ENCODE measurements around the gene TNNC1.
A peak's percentile ranks its signal among the peaks of the same experiment; 100 is the strongest.

Gene TNNC1

GRCh38 chr3:52452126-52452525 is 1.7 kb downstream of the TNNC1 start:
- TF ChIP-seq CTCF (IDR thresholded peaks at IDR 0.05; ENCODE audit: low read depth, low read length), result no peak
- no peaks in the 10 kb centered on the region for H3K4me1 ChIP-seq
- no peaks in the 10 kb centered on the region for H3K9me3 ChIP-seq
- H3K27me3 ChIP-seq, result no peaks in the 10 kb centered on the region
- DNase-seq, result no peak
- H3K4me3 ChIP-seq (ENCODE audit: low read depth, low read length), result no peak overlapping the region
- H3K36me3 ChIP-seq, result no peaks in the 10 kb centered on the region

GRCh38 chr3:52451237-52452083 is 2.4 kb downstream of the TNNC1 start:
- no peaks in the 10 kb centered on the region for H3K36me3 ChIP-seq
- no peak for TF ChIP-seq CTCF (IDR thresholded peaks at IDR 0.05; ENCODE audit: low read depth, low read length)
- no peaks in the 10 kb centered on the region for H3K9me3 ChIP-seq
- no peak overlapping the region for H3K4me3 ChIP-seq (ENCODE audit: low read depth, low read length)
- no peaks in the 10 kb centered on the region for H3K27me3 ChIP-seq
- no peak for DNase-seq
- no peaks in the 10 kb centered on the region for H3K4me1 ChIP-seq

GRCh38 chr3:52450489-52451236 is 3.2 kb downstream of the TNNC1 start:
- no peaks in the 10 kb centered on the region for H3K4me1 ChIP-seq

GRCh38 chr3:52447512-52448355 is 6.1 kb downstream of the TNNC1 start:
- no peaks in the 10 kb centered on the region for H3K4me1 ChIP-seq
- DNase-seq, result no peak
- H3K36me3 ChIP-seq, result no peaks in the 10 kb centered on the region
- H3K27me3 ChIP-seq, result no peaks in the 10 kb centered on the region
- no peak for TF ChIP-seq CTCF (IDR thresholded peaks at IDR 0.05; ENCODE audit: low read depth, low read length)
- H3K4me3 ChIP-seq (ENCODE audit: low read depth, low read length), result no peak overlapping the region
- no peaks in the 10 kb centered on the region for H3K9me3 ChIP-seq

More at GRCh38 chr3:52450489-52451236, 3.2 kb downstream of the TNNC1 start:
- no peak overlapping the region for H3K4me3 ChIP-seq (ENCODE audit: low read depth, low read length)
- H3K9me3 ChIP-seq, result no peaks in the 10 kb centered on the region
- DNase-seq, result no peak
- no peak for TF ChIP-seq CTCF (IDR thresholded peaks at IDR 0.05; ENCODE audit: low read depth, low read length)
- no peaks in the 10 kb centered on the region for H3K27me3 ChIP-seq
- H3K36me3 ChIP-seq, result no peaks in the 10 kb centered on the region

GRCh38 chr3:52446631-52447511 is 7.0 kb downstream of the TNNC1 start:
- no peaks in the 10 kb centered on the region for H3K9me3 ChIP-seq
- no peaks in the 10 kb centered on the region for H3K36me3 ChIP-seq
- DNase-seq, result peak; percentile 61
- H3K27me3 ChIP-seq, result no peaks in the 10 kb centered on the region
- no peaks in the 10 kb centered on the region for H3K4me1 ChIP-seq
- peak; percentile 91 for TF ChIP-seq CTCF (IDR thresholded peaks at IDR 0.05; ENCODE audit: low read depth, low read length)
- H3K4me3 ChIP-seq (ENCODE audit: low read depth, low read length), result no peak overlapping the region

Data from BE2C (cell line).